ENCODE data around the gene TBL1X.

DNA sequence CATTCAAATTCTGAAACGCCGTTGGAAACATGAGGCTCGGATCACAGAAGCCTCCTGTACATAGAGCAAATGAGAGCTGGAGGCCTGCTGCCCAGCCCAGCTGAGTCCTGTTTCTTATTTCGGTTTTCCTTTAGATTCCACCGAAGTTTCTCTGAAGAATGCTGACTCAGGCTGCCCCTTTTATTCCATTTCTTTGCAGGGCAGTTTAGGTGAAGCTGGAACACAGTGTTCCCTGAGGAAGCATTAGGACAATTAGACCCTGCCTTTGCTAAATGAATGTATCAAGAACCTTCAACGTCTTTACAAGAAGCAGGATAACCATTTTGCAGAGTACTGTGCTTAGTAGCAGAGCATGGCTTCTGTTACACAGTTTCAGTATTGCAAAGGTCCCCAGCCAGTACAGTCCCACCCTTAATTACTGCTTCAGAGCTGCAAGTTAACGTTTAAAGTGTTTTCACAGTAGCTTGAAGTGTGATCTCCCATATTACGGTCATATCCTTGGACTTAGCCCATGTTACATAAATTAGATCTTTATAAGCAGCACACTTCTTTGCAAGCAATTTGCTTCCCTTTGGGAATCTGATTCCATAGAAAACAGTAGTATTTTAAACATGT, 117.0 kb downstream of the TBL1X start:
- TF ChIP-seq, protein P1, sequence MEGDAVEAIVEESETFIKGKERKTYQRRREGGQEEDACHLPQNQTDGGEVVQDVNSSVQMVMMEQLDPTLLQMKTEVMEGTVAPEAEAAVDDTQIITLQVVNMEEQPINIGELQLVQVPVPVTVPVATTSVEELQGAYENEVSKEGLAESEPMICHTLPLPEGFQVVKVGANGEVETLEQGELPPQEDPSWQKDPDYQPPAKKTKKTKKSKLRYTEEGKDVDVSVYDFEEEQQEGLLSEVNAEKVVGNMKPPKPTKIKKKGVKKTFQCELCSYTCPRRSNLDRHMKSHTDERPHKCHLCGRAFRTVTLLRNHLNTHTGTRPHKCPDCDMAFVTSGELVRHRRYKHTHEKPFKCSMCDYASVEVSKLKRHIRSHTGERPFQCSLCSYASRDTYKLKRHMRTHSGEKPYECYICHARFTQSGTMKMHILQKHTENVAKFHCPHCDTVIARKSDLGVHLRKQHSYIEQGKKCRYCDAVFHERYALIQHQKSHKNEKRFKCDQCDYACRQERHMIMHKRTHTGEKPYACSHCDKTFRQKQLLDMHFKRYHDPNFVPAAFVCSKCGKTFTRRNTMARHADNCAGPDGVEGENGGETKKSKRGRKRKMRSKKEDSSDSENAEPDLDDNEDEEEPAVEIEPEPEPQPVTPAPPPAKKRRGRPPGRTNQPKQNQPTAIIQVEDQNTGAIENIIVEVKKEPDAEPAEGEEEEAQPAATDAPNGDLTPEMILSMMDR (IDR thresholded peaks at IDR 0.05) = no peak
- no peak for TF ChIP-seq POLR2A (IDR thresholded peaks at IDR 0.05)
